GM12873 (cell line): ENCODE data around the gene ADM2.

Source experiments
- TF ChIP-seq, protein P1 (sequence below): IDR thresholded peaks from 2 replicates; pipeline ENCODE4 v1.5.1; 2012; ENCODE audit warnings: low read depth, mild to moderate bottlenecking, moderate library complexity, low read length, control low read depth; ENCODE audit not compliant: insufficient read depth; ENCODE audit errors: missing control alignments

The ADM2 gene

DNA sequence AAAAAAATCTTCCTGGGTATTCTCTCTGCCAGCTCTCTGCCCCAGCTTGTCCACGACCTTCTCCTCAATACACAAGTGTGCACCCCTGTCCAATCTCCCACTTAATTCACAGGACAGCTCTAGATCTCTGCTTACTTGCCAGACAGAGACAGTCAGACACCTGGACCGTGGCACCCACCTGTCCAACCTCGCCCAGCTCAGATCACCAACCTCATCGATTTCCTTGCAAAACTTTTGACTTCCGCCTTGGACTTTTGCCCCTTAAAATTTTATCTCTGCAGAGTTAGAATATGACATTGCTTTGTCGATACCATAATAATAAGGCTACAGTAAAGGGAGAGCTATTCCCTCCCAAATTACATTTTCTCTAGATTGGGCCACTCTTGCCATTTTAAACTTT, 15.8 kb downstream of the ADM2 start:
- TF ChIP-seq, protein P1, sequence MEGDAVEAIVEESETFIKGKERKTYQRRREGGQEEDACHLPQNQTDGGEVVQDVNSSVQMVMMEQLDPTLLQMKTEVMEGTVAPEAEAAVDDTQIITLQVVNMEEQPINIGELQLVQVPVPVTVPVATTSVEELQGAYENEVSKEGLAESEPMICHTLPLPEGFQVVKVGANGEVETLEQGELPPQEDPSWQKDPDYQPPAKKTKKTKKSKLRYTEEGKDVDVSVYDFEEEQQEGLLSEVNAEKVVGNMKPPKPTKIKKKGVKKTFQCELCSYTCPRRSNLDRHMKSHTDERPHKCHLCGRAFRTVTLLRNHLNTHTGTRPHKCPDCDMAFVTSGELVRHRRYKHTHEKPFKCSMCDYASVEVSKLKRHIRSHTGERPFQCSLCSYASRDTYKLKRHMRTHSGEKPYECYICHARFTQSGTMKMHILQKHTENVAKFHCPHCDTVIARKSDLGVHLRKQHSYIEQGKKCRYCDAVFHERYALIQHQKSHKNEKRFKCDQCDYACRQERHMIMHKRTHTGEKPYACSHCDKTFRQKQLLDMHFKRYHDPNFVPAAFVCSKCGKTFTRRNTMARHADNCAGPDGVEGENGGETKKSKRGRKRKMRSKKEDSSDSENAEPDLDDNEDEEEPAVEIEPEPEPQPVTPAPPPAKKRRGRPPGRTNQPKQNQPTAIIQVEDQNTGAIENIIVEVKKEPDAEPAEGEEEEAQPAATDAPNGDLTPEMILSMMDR = no peak

DNA sequence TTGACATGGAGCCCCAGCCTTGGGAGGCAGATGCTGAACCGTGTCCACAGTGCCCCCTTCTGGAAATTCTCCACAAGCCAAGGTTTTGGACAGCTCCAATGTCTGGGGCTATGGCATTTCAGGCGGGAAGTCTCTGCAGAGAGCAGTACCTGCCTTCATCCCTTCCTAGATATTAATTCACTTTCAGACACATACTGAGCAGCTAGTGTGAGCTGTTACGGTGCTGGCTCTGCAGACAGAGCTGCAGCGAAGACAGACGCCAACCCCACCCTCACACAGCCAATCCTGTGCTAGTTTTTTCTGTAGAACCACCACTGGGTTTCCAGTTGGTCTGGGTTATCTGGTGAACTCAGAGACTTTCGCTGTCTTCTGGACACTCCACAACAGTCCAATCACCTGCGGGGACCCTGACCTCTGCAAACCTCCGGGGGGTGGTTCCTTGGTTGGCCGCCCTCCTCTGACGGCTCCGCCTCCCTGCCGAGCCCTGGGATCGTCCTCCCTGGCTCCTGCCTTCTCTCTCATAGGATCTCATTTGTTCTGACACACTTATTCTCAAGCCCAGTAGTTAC, 17.1 kb downstream of the ADM2 start:
- TF ChIP-seq, protein P1 = peak; percentile 82

DNA sequence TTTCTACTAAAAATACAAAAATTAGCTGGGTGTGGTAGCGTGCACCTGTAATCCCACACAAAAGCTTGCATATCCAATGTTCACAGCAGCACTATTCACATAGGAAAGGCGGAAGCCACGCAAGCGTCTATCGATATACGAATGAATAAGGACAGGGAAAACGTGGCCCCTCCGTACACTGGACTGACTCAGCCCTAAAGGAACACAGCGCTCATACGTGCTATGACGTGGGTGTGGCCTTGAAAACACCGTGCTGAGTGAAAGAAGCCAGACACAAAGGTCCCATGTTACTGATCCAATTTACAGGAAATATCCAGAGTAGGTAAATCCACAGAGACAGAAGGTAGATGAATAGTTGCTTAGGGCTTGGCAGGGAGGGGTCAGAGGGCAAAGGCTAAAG, 19.1 kb downstream of the ADM2 start:
- TF ChIP-seq, protein P1 = no peak

DNA sequence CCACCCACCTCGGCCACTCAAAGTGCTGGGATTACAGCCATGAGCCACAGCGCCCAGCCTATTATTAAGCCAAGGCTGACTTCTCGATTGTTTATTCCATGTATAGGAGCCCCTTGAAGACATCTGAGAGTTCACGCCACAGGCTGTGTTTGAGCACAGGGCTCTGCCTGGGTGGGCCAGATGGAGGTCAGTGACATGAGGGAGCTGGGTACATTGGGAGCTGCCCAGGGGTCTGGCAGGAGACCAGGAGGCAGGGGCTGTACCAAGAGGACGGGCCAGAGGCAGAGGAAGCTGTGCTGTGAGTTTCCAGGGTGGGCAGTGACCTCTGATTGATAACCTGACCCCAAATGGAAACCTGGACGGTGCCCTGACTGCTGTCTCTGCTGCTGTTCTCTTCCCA, 20.8 kb downstream of the ADM2 start:
- TF ChIP-seq, protein P1 = no peak

DNA sequence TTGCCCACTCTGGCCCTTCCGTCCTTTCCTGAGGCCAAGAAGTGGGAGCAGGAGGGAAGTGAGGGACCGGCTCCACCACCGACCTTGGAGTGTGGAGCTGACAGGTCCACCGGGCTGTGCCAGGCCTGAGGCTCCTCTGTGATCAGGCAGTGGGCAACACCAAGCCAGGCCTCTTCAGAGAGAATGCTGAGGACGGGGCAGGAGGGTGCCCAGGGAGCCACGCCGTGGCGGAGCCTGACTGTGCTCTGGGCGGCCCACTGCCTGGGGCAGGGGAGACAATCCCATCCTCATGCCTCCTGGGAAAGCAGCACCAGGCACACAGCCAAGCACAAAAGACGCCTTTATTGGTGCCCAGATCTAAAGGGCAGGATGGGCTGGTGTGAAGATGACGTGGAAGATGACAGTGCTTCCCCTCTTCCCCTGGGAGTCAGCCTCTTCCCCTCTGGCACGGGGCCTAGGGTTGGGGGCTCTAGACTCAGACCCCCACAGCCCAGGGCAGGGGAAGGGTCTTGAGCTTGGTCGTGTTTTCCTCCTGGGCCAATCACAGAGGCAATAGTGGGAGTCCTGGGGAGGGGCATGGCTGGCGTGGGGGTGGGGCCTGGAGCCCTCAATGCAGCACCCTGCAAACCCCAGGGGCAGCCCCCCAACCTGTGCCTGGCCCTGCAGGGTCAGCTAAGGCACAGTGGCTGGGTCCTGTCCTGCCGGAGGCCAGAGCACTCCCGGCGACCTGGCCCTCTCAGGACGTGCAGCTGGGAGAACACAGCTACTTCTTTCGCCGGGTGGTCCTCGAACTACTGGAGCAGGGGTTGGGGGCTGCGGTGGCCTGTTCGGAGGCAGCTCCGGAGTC, 21.5 kb downstream of the ADM2 start:
- TF ChIP-seq, protein P1 = no peak

DNA sequence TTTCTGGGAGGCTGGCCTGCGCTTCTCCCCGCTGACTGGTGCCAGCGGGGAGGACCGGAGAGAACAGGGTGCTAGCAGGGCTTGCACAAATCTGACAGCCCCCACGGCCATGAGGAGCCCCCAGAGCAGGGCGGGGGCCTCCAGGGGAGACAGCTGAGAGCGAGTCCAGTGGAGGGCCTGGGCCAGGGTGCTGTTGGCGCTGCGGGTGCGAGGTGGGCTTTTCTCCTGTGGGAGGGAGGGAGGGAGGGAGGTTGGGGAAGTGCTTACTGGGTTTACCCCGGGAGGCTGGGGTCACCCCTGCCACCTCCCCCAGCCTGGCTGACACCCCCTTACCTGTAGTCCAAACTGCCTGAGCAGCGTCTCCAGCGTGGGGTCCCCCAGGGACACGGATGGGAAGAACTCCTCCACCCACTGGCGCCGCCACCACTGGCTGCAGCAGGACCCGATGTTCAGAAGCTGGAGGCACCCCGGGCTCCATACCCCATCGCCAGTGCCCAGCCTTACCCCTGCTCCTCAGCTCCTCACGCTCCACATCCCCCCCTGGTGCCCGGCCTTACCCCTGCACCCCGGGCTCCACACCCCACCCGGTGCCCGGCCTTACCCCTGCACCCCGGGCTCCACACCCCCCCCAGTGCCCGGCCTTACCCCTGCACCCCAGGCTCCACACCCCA, 22.3 kb downstream of the ADM2 start:
- TF ChIP-seq, protein P1 = peak; percentile 13
